SK-N-SH (cell line): ENCODE results near the gene JAML.

Source experiments
- FOXJ3 ChIP-seq: sonication (generic); formaldehyde crosslinking; IDR thresholded peaks from 2 replicates; pipeline ENCODE4 v1.5.1; 2020; ENCODE audit warnings: mild to moderate bottlenecking, missing genetic modification reagents
- JUND ChIP-seq: IDR thresholded peaks from 2 replicates; pipeline ENCODE4 v1.4.0; 2012
- RAD21 ChIP-seq: IDR thresholded peaks from 2 replicates; pipeline ENCODE4 v1.6.1; 2012; ENCODE audit warnings: mild to moderate bottlenecking, low read length
- SIN3A ChIP-seq: IDR thresholded peaks from 2 replicates; pipeline ENCODE4 v1.6.1; 2012; ENCODE audit warnings: low read depth, mild to moderate bottlenecking, low read length, moderate library complexity, borderline replicate concordance
- TAF1 ChIP-seq: IDR thresholded peaks from 2 replicates; pipeline ENCODE4 v1.6.1; 2012; ENCODE audit warnings: low read depth, mild to moderate bottlenecking, low read length, moderate library complexity, borderline replicate concordance
- TF ChIP-seq, protein P1 (sequence below): IDR thresholded peaks from 2 replicates; pipeline ENCODE4 v1.4.0; 2012; ENCODE audit warnings: low read depth
- TF ChIP-seq, protein P2 (sequence below): fragments of 200-600 bp; sonication (generic); IDR thresholded peaks from 2 replicates; pipeline ENCODE4 v1.6.1; 2017; ENCODE audit warnings: antibody characterized with exemption, mild to moderate bottlenecking, moderate library complexity
- TF ChIP-seq, protein P3 (sequence below): IDR thresholded peaks from 2 replicates; pipeline ENCODE4 v1.4.0; 2012; ENCODE audit warnings: low read depth, borderline replicate concordance

DNA sequence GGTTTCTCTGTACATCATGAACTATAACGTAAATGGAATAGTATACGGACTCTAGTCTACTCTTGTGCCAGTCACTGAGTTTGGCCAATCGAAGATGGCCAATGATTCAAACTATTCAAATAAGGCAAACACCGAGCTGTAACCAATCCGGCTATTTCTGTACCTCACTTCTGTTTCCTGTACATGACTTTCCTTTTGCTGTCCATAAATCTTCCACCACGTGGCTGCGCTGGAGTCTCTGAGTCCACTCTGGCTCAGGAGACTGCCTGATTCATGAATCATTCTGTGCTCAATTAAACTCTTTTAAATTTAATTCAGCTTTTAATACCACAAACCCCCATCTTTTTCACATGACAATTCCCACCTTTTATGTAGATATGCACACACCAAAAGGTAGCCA is 1.5 kb upstream of the JAML start:
- no peak for TF ChIP-seq RAD21
- TF ChIP-seq JUND: no peak
- TF ChIP-seq FOXJ3: no peak
- TF ChIP-seq, protein P1, sequence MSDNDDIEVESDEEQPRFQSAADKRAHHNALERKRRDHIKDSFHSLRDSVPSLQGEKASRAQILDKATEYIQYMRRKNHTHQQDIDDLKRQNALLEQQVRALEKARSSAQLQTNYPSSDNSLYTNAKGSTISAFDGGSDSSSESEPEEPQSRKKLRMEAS: no peak
- no peak for TF ChIP-seq TAF1
- no peak for TF ChIP-seq SIN3A
- TF ChIP-seq, protein P2, sequence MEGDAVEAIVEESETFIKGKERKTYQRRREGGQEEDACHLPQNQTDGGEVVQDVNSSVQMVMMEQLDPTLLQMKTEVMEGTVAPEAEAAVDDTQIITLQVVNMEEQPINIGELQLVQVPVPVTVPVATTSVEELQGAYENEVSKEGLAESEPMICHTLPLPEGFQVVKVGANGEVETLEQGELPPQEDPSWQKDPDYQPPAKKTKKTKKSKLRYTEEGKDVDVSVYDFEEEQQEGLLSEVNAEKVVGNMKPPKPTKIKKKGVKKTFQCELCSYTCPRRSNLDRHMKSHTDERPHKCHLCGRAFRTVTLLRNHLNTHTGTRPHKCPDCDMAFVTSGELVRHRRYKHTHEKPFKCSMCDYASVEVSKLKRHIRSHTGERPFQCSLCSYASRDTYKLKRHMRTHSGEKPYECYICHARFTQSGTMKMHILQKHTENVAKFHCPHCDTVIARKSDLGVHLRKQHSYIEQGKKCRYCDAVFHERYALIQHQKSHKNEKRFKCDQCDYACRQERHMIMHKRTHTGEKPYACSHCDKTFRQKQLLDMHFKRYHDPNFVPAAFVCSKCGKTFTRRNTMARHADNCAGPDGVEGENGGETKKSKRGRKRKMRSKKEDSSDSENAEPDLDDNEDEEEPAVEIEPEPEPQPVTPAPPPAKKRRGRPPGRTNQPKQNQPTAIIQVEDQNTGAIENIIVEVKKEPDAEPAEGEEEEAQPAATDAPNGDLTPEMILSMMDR: peak; percentile 23
- TF ChIP-seq, protein P3, sequence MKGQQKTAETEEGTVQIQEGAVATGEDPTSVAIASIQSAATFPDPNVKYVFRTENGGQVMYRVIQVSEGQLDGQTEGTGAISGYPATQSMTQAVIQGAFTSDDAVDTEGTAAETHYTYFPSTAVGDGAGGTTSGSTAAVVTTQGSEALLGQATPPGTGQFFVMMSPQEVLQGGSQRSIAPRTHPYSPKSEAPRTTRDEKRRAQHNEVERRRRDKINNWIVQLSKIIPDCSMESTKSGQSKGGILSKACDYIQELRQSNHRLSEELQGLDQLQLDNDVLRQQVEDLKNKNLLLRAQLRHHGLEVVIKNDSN: peak; percentile 26; the same call in 1 of the 2 replicates
